HG03108 (cell line): ENCODE data around the gene INTS7.

Source experiments
- ATAC-seq: cut with Tn5 transposase; IDR thresholded peaks from one replicate; pipeline ENCODE4 v1.9.1; 2021; ENCODE audit warnings: moderate library complexity; ENCODE audit not compliant: unreplicated experiment

INTS7 gene

GRCh38 chr1:212035123-212035834 lies at the start of gene INTS7, which contains the start of gene DTL:
Gene INTS7 (minus strand): TSS chr1:212035557. CDS start chr1:212035437, 120 bp downstream.
Gene DTL (plus strand): TSS chr1:212035748. CDS start chr1:212035891, 143 bp downstream.
- ATAC-seq, result peak; percentile 66

- no peak for ATAC-seq
Measured at GRCh38 chr1:212082765-212083406, 47.5 kb upstream of the INTS7 start.

GRCh38 chr1:212078826-212079225 lies 43.5 kb upstream of the INTS7 start:
- no peak for ATAC-seq

GRCh38 chr1:212077028-212077427 lies 41.7 kb upstream of the INTS7 start:
- no peak for ATAC-seq

- ATAC-seq, result no peak
Measured at GRCh38 chr1:212074856-212075255, 39.5 kb upstream of the INTS7 start.

- ATAC-seq, result no peak
Measured at GRCh38 chr1:212074313-212074712, 39.0 kb upstream of the INTS7 start.

- ATAC-seq, result no peak
Measured at GRCh38 chr1:212073490-212073889, 38.1 kb upstream of the INTS7 start.

GRCh38 chr1:212072047-212072446 lies 36.7 kb upstream of the INTS7 start:
- no peak for ATAC-seq

- ATAC-seq, result no peak
Measured at GRCh38 chr1:212070720-212071302, 35.5 kb upstream of the INTS7 start.

- no peak for ATAC-seq
Measured at GRCh38 chr1:212067787-212068186, 32.4 kb upstream of the INTS7 start.

- ATAC-seq, result no peak
Measured at GRCh38 chr1:212062832-212063438, 27.6 kb upstream of the INTS7 start.

- no peak for ATAC-seq
Measured at GRCh38 chr1:212060632-212061472, 25.5 kb upstream of the INTS7 start.

GRCh38 chr1:212055333-212055732 lies 20.0 kb upstream of the INTS7 start:
- no peak for ATAC-seq

- no peak for ATAC-seq
Measured at GRCh38 chr1:212053993-212054392, 18.6 kb upstream of the INTS7 start.

- no peak for ATAC-seq
Measured at GRCh38 chr1:212045981-212046380, 10.6 kb upstream of the INTS7 start.

GRCh38 chr1:212044851-212045250 lies 9.5 kb upstream of the INTS7 start:
- ATAC-seq, result no peak

GRCh38 chr1:212042436-212042835 lies 7.1 kb upstream of the INTS7 start:
- ATAC-seq, result no peak

GRCh38 chr1:212040629-212041412 lies 5.5 kb upstream of the INTS7 start:
- ATAC-seq, result no peak

GRCh38 chr1:212039622-212040021 lies 4.3 kb upstream of the INTS7 start:
- ATAC-seq, result no peak

GRCh38 chr1:212037900-212038299 lies 2.5 kb upstream of the INTS7 start:
- ATAC-seq, result no peak
